Measurements from ENCODE around the gene FILIP1.

FILIP1 gene

GRCh38 chr6:75430631-75431325 is 62.8 kb downstream of the FILIP1 start:
- no peak overlapping the region for H3K4me3 ChIP-seq (ENCODE audit: low read depth, low read length)
- H2BK5ac ChIP-seq (ENCODE audit: low read depth, low read length, poor library complexity) = no peak overlapping the region
- no peaks in the 10 kb centered on the region for H3K79me2 ChIP-seq (ENCODE audit: control insufficient read depth, insufficient read depth, low read length, poor library complexity)
- H2BK120ac ChIP-seq (ENCODE audit: insufficient read depth, low read length, poor library complexity) = no peak overlapping the region
- peak in 1 of 2 donors; percentile 36 for DNase-seq
- H4K12ac ChIP-seq (ENCODE audit: low read depth, low read length) = no peak overlapping the region
- H3K79me1 ChIP-seq (ENCODE audit: low read length) = no peaks in the 10 kb centered on the region
- no peaks in the 10 kb centered on the region for H3K27me3 ChIP-seq (ENCODE audit: insufficient read depth, low read length)
- H2AK5ac ChIP-seq (ENCODE audit: low read length) = no peak overlapping the region
- H3K4me2 ChIP-seq (ENCODE audit: low read length) = no peak overlapping the region
- H3K9ac ChIP-seq (ENCODE audit: low read length) = no peak overlapping the region
- no peak overlapping the region for H3K27ac ChIP-seq (ENCODE audit: low read depth, low read length)
- no peak overlapping the region for H3K18ac ChIP-seq (ENCODE audit: low read length)
- H2AFZ ChIP-seq (ENCODE audit: insufficient read depth, low read length, poor library complexity) = no peak overlapping the region
- H3K14ac ChIP-seq (ENCODE audit: low read length) = no peak overlapping the region
- H2BK12ac ChIP-seq (ENCODE audit: low read length) = no peak overlapping the region
- no peaks in the 10 kb centered on the region for H3K36me3 ChIP-seq (ENCODE audit: control insufficient read depth in 1 of 2, insufficient read depth in 2 of 2, low read length in 2 of 2)
- H3K4ac ChIP-seq (ENCODE audit: low read depth, low read length) = no peak overlapping the region
- no peak overlapping the region for H4K91ac ChIP-seq (ENCODE audit: low read depth, low read length)
- H3K9me3 ChIP-seq (ENCODE audit: insufficient read depth, low read depth, low read length) = no peaks in the 10 kb centered on the region
- no CpG with 5 or more reads among the region's 4 CpGs for WGBS (ENCODE audit: extremely low coverage, insufficient coverage, insufficient read length)
- H3K4me1 ChIP-seq (ENCODE audit: control insufficient read depth in 1 of 2, insufficient read depth in 2 of 2, low read length in 2 of 2) = peaks cover 0 to 2% of the 10 kb centered on the region in 2 experiments
- H4K8ac ChIP-seq (ENCODE audit: low read depth, low read length) = no peak overlapping the region
- no peak overlapping the region for H3K23ac ChIP-seq (ENCODE audit: low read length)

GRCh38 chr6:75429061-75429703 is 64.4 kb downstream of the FILIP1 start:
- Histone ChIP-seq H2AK5ac (ENCODE audit: low read length) (no peak overlapping the region), H4K8ac (ENCODE audit: low read depth, low read length) (no peak overlapping the region), H2BK120ac (ENCODE audit: insufficient read depth, low read length, poor library complexity) (no peak overlapping the region), H3K27me3 (ENCODE audit: insufficient read depth, low read length) (no peaks in the 10 kb centered on the region), H3K4ac (ENCODE audit: low read depth, low read length) (no peak overlapping the region), H2BK12ac (ENCODE audit: low read length) (peak overlapping the region; percentile 13), H4K91ac (ENCODE audit: low read depth, low read length) (no peak overlapping the region), H3K4me1 (ENCODE audit: control insufficient read depth in 1 of 2, insufficient read depth in 2 of 2, low read length in 2 of 2) (peaks cover 0 to 2% of the 10 kb centered on the region in 2 experiments), H3K23ac (ENCODE audit: low read length) (no peak overlapping the region), H3K4me3 (ENCODE audit: low read depth, low read length) (no peak overlapping the region), H2BK5ac (ENCODE audit: low read depth, low read length, poor library complexity) (no peak overlapping the region), H2AFZ (ENCODE audit: insufficient read depth, low read length, poor library complexity) (no peak overlapping the region), H3K4me2 (ENCODE audit: low read length) (no peak overlapping the region), H3K14ac (ENCODE audit: low read length) (no peak overlapping the region), H4K12ac (ENCODE audit: low read depth, low read length) (no peak overlapping the region), H3K79me2 (ENCODE audit: control insufficient read depth, insufficient read depth, low read length, poor library complexity) (no peaks in the 10 kb centered on the region), H3K27ac (ENCODE audit: low read depth, low read length) (no peak overlapping the region), H3K9ac (ENCODE audit: low read length) (no peak overlapping the region), H3K79me1 (ENCODE audit: low read length) (no peaks in the 10 kb centered on the region), H3K9me3 (ENCODE audit: insufficient read depth, low read depth, low read length) (no peaks in the 10 kb centered on the region), H3K18ac (ENCODE audit: low read length) (no peak overlapping the region), H3K36me3 (ENCODE audit: control insufficient read depth in 1 of 2, insufficient read depth in 2 of 2, low read length in 2 of 2) (no peaks in the 10 kb centered on the region)
- DNase-seq = no peak
- no CpG with 5 or more reads among the region's 2 CpGs for WGBS (ENCODE audit: extremely low coverage, insufficient coverage, insufficient read length)

- H3K14ac ChIP-seq (ENCODE audit: low read length) = no peak overlapping the region
- no peak overlapping the region for H2AK5ac ChIP-seq (ENCODE audit: low read length)
- H2BK5ac ChIP-seq (ENCODE audit: low read depth, low read length, poor library complexity) = no peak overlapping the region
- no peak overlapping the region for H3K27ac ChIP-seq (ENCODE audit: low read depth, low read length)
- no peak overlapping the region for H4K12ac ChIP-seq (ENCODE audit: low read depth, low read length)
- no peak overlapping the region for H3K4me3 ChIP-seq (ENCODE audit: low read depth, low read length)
- H3K23ac ChIP-seq (ENCODE audit: low read length) = no peak overlapping the region
- H3K79me2 ChIP-seq (ENCODE audit: control insufficient read depth, insufficient read depth, low read length, poor library complexity) = no peaks in the 10 kb centered on the region
- WGBS (ENCODE audit: extremely low coverage, insufficient coverage, insufficient read length) = no CpG with 5 or more reads among the region's 1 CpG
- no peak overlapping the region for H3K4me2 ChIP-seq (ENCODE audit: low read length)
- H3K36me3 ChIP-seq (ENCODE audit: control insufficient read depth in 1 of 2, insufficient read depth in 2 of 2, low read length in 2 of 2) = no peaks in the 10 kb centered on the region
- H3K79me1 ChIP-seq (ENCODE audit: low read length) = no peaks in the 10 kb centered on the region
- no peak overlapping the region for H2AFZ ChIP-seq (ENCODE audit: insufficient read depth, low read length, poor library complexity)
- H4K91ac ChIP-seq (ENCODE audit: low read depth, low read length) = no peak overlapping the region
- DNase-seq = no peak
- H3K9ac ChIP-seq (ENCODE audit: low read length) = no peak overlapping the region
- no peak overlapping the region for H2BK120ac ChIP-seq (ENCODE audit: insufficient read depth, low read length, poor library complexity)
- H3K18ac ChIP-seq (ENCODE audit: low read length) = no peak overlapping the region
- H4K8ac ChIP-seq (ENCODE audit: low read depth, low read length) = no peak overlapping the region
- no peak overlapping the region for H3K4ac ChIP-seq (ENCODE audit: low read depth, low read length)
- peaks cover 0 to 2% of the 10 kb centered on the region in 2 experiments for H3K4me1 ChIP-seq (ENCODE audit: control insufficient read depth in 1 of 2, insufficient read depth in 2 of 2, low read length in 2 of 2)
- H3K27me3 ChIP-seq (ENCODE audit: insufficient read depth, low read length) = no peaks in the 10 kb centered on the region
- no peaks in the 10 kb centered on the region for H3K9me3 ChIP-seq (ENCODE audit: insufficient read depth, low read depth, low read length)
- no peak overlapping the region for H2BK12ac ChIP-seq (ENCODE audit: low read length)
These were observed 65.4 kb downstream of the FILIP1 start for GRCh38 chr6:75428204-75428603.

- no peak overlapping the region for H4K8ac ChIP-seq (ENCODE audit: low read depth, low read length)
- H2AK5ac ChIP-seq (ENCODE audit: low read length) = no peak overlapping the region
- H3K23ac ChIP-seq (ENCODE audit: low read length) = no peak overlapping the region
- H2AFZ ChIP-seq (ENCODE audit: insufficient read depth, low read length, poor library complexity) = no peak overlapping the region
- no peak overlapping the region for H3K27ac ChIP-seq (ENCODE audit: low read depth, low read length)
- WGBS (ENCODE audit: extremely low coverage, insufficient coverage, insufficient read length) = no CpG with 5 or more reads among the region's 2 CpGs
- H3K36me3 ChIP-seq (ENCODE audit: control insufficient read depth in 1 of 2, insufficient read depth in 2 of 2, low read length in 2 of 2) = no peaks in the 10 kb centered on the region
- H3K9me3 ChIP-seq (ENCODE audit: insufficient read depth, low read depth, low read length) = no peaks in the 10 kb centered on the region
- H3K4ac ChIP-seq (ENCODE audit: low read depth, low read length) = no peak overlapping the region
- no peak overlapping the region for H3K14ac ChIP-seq (ENCODE audit: low read length)
- no peaks in the 10 kb centered on the region for H3K27me3 ChIP-seq (ENCODE audit: insufficient read depth, low read length)
- H3K4me2 ChIP-seq (ENCODE audit: low read length) = no peak overlapping the region
- no peak overlapping the region for H2BK12ac ChIP-seq (ENCODE audit: low read length)
- no peaks in the 10 kb centered on the region for H3K79me2 ChIP-seq (ENCODE audit: control insufficient read depth, insufficient read depth, low read length, poor library complexity)
- H3K18ac ChIP-seq (ENCODE audit: low read length) = no peak overlapping the region
- H4K12ac ChIP-seq (ENCODE audit: low read depth, low read length) = no peak overlapping the region
- H3K9ac ChIP-seq (ENCODE audit: low read length) = no peak overlapping the region
- no peak overlapping the region for H4K91ac ChIP-seq (ENCODE audit: low read depth, low read length)
- no peak overlapping the region for H2BK120ac ChIP-seq (ENCODE audit: insufficient read depth, low read length, poor library complexity)
- H3K79me1 ChIP-seq (ENCODE audit: low read length) = no peaks in the 10 kb centered on the region
- H3K4me1 ChIP-seq (ENCODE audit: control insufficient read depth in 1 of 2, insufficient read depth in 2 of 2, low read length in 2 of 2) = peaks cover 0 to 2% of the 10 kb centered on the region in 2 experiments
- no peak overlapping the region for H3K4me3 ChIP-seq (ENCODE audit: low read depth, low read length)
- no peak for DNase-seq
- H2BK5ac ChIP-seq (ENCODE audit: low read depth, low read length, poor library complexity) = no peak overlapping the region
These were observed 66.3 kb downstream of the FILIP1 start for GRCh38 chr6:75427329-75427728.
